ENCODE measurements around the gene PDZRN4.
"Not testable (repeated sequence)": the region's sequence is repeated elsewhere in the genome, so short reads cannot be mapped to it uniquely, and the experiment has no call there.

Gene PDZRN4

GRCh38 chr12:41285470-41285869 is 97.3 kb downstream of the PDZRN4 start:
- DNase-seq (ENCODE audit: low read depth in 2 of 2) = not testable (repeated sequence)

- DNase-seq (ENCODE audit: low read depth in 2 of 2) = no peak
Observed at GRCh38 chr12:41286426-41286825, 98.3 kb downstream of the PDZRN4 start.

- no peak for DNase-seq (ENCODE audit: low read depth in 2 of 2)
Observed at GRCh38 chr12:41287500-41288141, 99.5 kb downstream of the PDZRN4 start.

GRCh38 chr12:41288142-41288811 is 100.2 kb downstream of the PDZRN4 start:
- no peak for DNase-seq (ENCODE audit: low read depth in 2 of 2)

GRCh38 chr12:41289501-41289900 is 101.4 kb downstream of the PDZRN4 start:
- DNase-seq (ENCODE audit: low read depth in 2 of 2) = no peak

- DNase-seq (ENCODE audit: low read depth in 2 of 2) = no peak
Observed at GRCh38 chr12:41293011-41293410, 104.9 kb downstream of the PDZRN4 start.

- no peak for DNase-seq (ENCODE audit: low read depth in 2 of 2)
Observed at GRCh38 chr12:41293461-41293860, 105.3 kb downstream of the PDZRN4 start.

- DNase-seq (ENCODE audit: low read depth in 2 of 2) = no peak
Observed at GRCh38 chr12:41302979-41303403, 114.9 kb downstream of the PDZRN4 start.

GRCh38 chr12:41304526-41304925 is 116.4 kb downstream of the PDZRN4 start:
- DNase-seq (ENCODE audit: low read depth in 2 of 2) = no peak

GRCh38 chr12:41310367-41310766 is 122.2 kb downstream of the PDZRN4 start:
- DNase-seq (ENCODE audit: low read depth in 2 of 2) = no peak

GRCh38 chr12:41311883-41312282 is 123.8 kb downstream of the PDZRN4 start:
- DNase-seq (ENCODE audit: low read depth in 2 of 2) = no peak

- not testable (repeated sequence) for DNase-seq (ENCODE audit: low read depth in 2 of 2)
Observed at GRCh38 chr12:41312451-41312850, 124.3 kb downstream of the PDZRN4 start.

- DNase-seq (ENCODE audit: low read depth in 2 of 2) = no peak
Observed at GRCh38 chr12:41325336-41325735, 137.2 kb downstream of the PDZRN4 start.

- DNase-seq (ENCODE audit: low read depth in 2 of 2) = no peak
Observed at GRCh38 chr12:41327096-41327895, 139.2 kb downstream of the PDZRN4 start.

GRCh38 chr12:41333974-41334373 is 145.9 kb downstream of the PDZRN4 start:
- DNase-seq (ENCODE audit: low read depth in 2 of 2) = no peak

GRCh38 chr12:41334390-41334789 is 146.3 kb downstream of the PDZRN4 start:
- DNase-seq (ENCODE audit: low read depth in 2 of 2) = no peak

- DNase-seq (ENCODE audit: low read depth in 2 of 2) = no peak
Observed at GRCh38 chr12:41336041-41336549, 148.0 kb downstream of the PDZRN4 start.

GRCh38 chr12:41339784-41340183 is 151.7 kb downstream of the PDZRN4 start:
- no peak for DNase-seq (ENCODE audit: low read depth in 2 of 2)

- no peak for DNase-seq (ENCODE audit: low read depth in 2 of 2)
Observed at GRCh38 chr12:41344776-41345470, 156.8 kb downstream of the PDZRN4 start.

GRCh38 chr12:41348198-41348597 is 160.1 kb downstream of the PDZRN4 start:
- DNase-seq (ENCODE audit: low read depth in 2 of 2) = no peak

GRCh38 chr12:41356181-41356580 is 168.1 kb downstream of the PDZRN4 start:
- no peak for DNase-seq (ENCODE audit: low read depth in 2 of 2)

- no peak for DNase-seq (ENCODE audit: low read depth in 2 of 2)
Observed at GRCh38 chr12:41361738-41362137, 173.6 kb downstream of the PDZRN4 start.

Data from stimulated activated CD4-positive, alpha-beta T cell treated with anti-CD3 and anti-CD28 coated beads, Interleukin-15, amount 100 ng/mL, for 48 hours (primary cell).